ENCODE data around the gene GMDS.

Gene GMDS

GRCh38 chr6:1890071-1890470, 355.3 kb downstream of the GMDS start:
- H3K4me3 ChIP-seq (ENCODE audit: control insufficient read depth in 1 of 7, extremely low read depth in 1 of 7, insufficient read depth in 4 of 7, low read depth in 2 of 7, low read length in 6 of 7): no peak overlapping the region
- ChIA-PET POLR2A (no interaction called here), CTCF (no interaction called here)
- 100% methylated on average over 4 of the region's 8 CpGs for WGBS (ENCODE audit: insufficient coverage)
- no peak for DNase-seq
- no peaks in the 10 kb centered on the region for H3K27me3 ChIP-seq (replicated peaks in 2 of 5; ENCODE audit: control insufficient read depth in 4 of 5, insufficient read depth in 5 of 5, low read length in 4 of 5)
- peaks cover 0 to 3% (median 0%) of the 10 kb centered on the region in 4 experiments for H3K36me3 ChIP-seq (ENCODE audit: control insufficient read depth in 4 of 4, insufficient read depth in 4 of 4, low read length in 3 of 4)
- H3K4me1 ChIP-seq (ENCODE audit: control extremely low read depth in 1 of 4, control insufficient read depth in 4 of 4, insufficient read depth in 4 of 4, low read length in 3 of 4): no peaks in the 10 kb centered on the region
- peaks cover 0 to 5% (median 2%) of the 10 kb centered on the region in 5 experiments for H3K9me3 ChIP-seq (ENCODE audit: control extremely low read depth in 1 of 5, control insufficient read depth in 4 of 5, insufficient read depth in 2 of 5, low read depth in 1 of 5, low read length in 4 of 5)
- no peak overlapping the region for H3K27ac ChIP-seq (ENCODE audit: insufficient read depth in 1 of 2, low read depth in 1 of 2, low read length in 2 of 2, poor library complexity in 1 of 2, severe bottlenecking in 2 of 2)

GRCh38 chr6:1885576-1886011, 359.8 kb downstream of the GMDS start:
- no peak overlapping the region for H3K4me3 ChIP-seq (ENCODE audit: control insufficient read depth in 1 of 7, extremely low read depth in 1 of 7, insufficient read depth in 4 of 7, low read depth in 2 of 7, low read length in 6 of 7)
- DNase-seq: no peak
- WGBS (ENCODE audit: insufficient coverage): 98% methylated on average over 12 of the region's 12 CpGs

GRCh38 chr6:1884313-1884712, 361.1 kb downstream of the GMDS start:
- Histone ChIP-seq H3K27me3 (replicated peaks in 2 of 5; ENCODE audit: control insufficient read depth in 4 of 5, insufficient read depth in 5 of 5, low read length in 4 of 5) (no peaks in the 10 kb centered on the region), H3K27ac (ENCODE audit: insufficient read depth in 1 of 2, low read depth in 1 of 2, low read length in 2 of 2, poor library complexity in 1 of 2, severe bottlenecking in 2 of 2) (no peak overlapping the region), H3K9me3 (ENCODE audit: control extremely low read depth in 1 of 5, control insufficient read depth in 4 of 5, insufficient read depth in 2 of 5, low read depth in 1 of 5, low read length in 4 of 5) (no peaks in the 10 kb centered on the region), H3K36me3 (ENCODE audit: control insufficient read depth in 4 of 4, insufficient read depth in 4 of 4, low read length in 3 of 4) (no peaks in the 10 kb centered on the region), H3K4me1 (ENCODE audit: control extremely low read depth in 1 of 4, control insufficient read depth in 4 of 4, insufficient read depth in 4 of 4, low read length in 3 of 4) (no peaks in the 10 kb centered on the region), H3K4me3 (ENCODE audit: control insufficient read depth in 1 of 7, extremely low read depth in 1 of 7, insufficient read depth in 4 of 7, low read depth in 2 of 7, low read length in 6 of 7) (no peak overlapping the region)
- POLR2A ChIA-PET: interaction anchor here (0.6 kb wide), 1 partner anchor 91 kb away, joined by 4 read pairs; no protein-coding TSS in a partner anchor
- 100% methylated on average over 2 of the region's 2 CpGs for WGBS (ENCODE audit: insufficient coverage)
- DNase-seq: no peak
- CTCF ChIA-PET: no interaction called here

More at GRCh38 chr6:1885576-1886011, 359.8 kb downstream of the GMDS start:
- Histone ChIP-seq H3K27ac (ENCODE audit: insufficient read depth in 1 of 2, low read depth in 1 of 2, low read length in 2 of 2, poor library complexity in 1 of 2, severe bottlenecking in 2 of 2) (no peak overlapping the region), H3K36me3 (ENCODE audit: control insufficient read depth in 4 of 4, insufficient read depth in 4 of 4, low read length in 3 of 4) (peaks cover 0 to 3% (median 0%) of the 10 kb centered on the region in 4 experiments), H3K9me3 (ENCODE audit: control extremely low read depth in 1 of 5, control insufficient read depth in 4 of 5, insufficient read depth in 2 of 5, low read depth in 1 of 5, low read length in 4 of 5) (peaks cover 0 to 5% (median 2%) of the 10 kb centered on the region in 5 experiments), H3K27me3 (replicated peaks in 2 of 5; ENCODE audit: control insufficient read depth in 4 of 5, insufficient read depth in 5 of 5, low read length in 4 of 5) (no peaks in the 10 kb centered on the region), H3K4me1 (ENCODE audit: control extremely low read depth in 1 of 4, control insufficient read depth in 4 of 4, insufficient read depth in 4 of 4, low read length in 3 of 4) (no peaks in the 10 kb centered on the region)
- CTCF ChIA-PET: no interaction called here
- POLR2A ChIA-PET: no interaction called here

DNA sequence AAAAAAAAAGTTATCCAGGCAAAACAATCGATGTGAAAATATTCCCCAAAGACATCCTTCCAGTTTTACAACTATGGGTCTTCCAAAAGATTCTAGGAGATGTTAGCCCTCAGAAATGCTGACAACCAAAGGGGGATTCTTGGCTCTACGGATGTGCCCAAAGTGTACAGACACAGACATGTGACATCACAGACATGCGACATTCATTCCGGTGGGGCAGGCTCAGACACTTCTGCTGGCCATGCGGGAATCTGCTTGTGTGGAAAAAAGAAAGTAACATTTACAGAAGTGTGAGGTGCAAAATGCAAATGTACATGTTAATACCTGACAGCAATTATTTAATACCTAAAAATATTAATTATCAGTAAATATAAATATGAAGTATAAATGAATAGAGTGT, 367.1 kb downstream of the GMDS start:
- POLR2A ChIA-PET: no interaction called here
- H3K4me3 ChIP-seq (ENCODE audit: control insufficient read depth in 1 of 7, extremely low read depth in 1 of 7, insufficient read depth in 4 of 7, low read depth in 2 of 7, low read length in 6 of 7): no peak overlapping the region
- H3K9me3 ChIP-seq (ENCODE audit: control extremely low read depth in 1 of 5, control insufficient read depth in 4 of 5, insufficient read depth in 2 of 5, low read depth in 1 of 5, low read length in 4 of 5): no peaks in the 10 kb centered on the region
- CTCF ChIA-PET: no interaction called here
- no peak for DNase-seq
- H3K27me3 ChIP-seq (replicated peaks in 2 of 5; ENCODE audit: control insufficient read depth in 4 of 5, insufficient read depth in 5 of 5, low read length in 4 of 5): no peaks in the 10 kb centered on the region
- 100% methylated on average over 1 of the region's 5 CpGs for WGBS (ENCODE audit: insufficient coverage)
- H3K4me1 ChIP-seq (ENCODE audit: control extremely low read depth in 1 of 4, control insufficient read depth in 4 of 4, insufficient read depth in 4 of 4, low read length in 3 of 4): no peaks in the 10 kb centered on the region
- H3K27ac ChIP-seq (ENCODE audit: insufficient read depth in 1 of 2, low read depth in 1 of 2, low read length in 2 of 2, poor library complexity in 1 of 2, severe bottlenecking in 2 of 2): no peak overlapping the region
- no peaks in the 10 kb centered on the region for H3K36me3 ChIP-seq (ENCODE audit: control insufficient read depth in 4 of 4, insufficient read depth in 4 of 4, low read length in 3 of 4)

DNA sequence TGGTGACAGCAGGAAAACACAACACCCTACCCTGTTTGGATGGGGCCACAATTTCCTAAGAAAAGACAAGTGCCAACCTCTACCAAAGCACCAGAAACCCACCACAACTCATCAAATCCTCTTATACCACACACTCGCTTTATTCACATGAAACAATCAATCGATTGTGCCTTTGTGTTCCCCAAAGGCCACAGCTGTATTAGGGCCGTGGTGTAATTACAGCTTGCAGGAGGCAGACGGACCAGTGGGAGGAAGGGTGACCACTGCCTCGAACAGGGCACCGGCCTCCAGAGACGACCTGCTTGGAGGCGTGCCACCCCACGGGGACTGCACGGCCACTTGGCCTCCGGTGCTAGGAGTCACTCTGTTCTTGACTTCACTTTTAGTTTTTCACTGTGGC, 371.6 kb downstream of the GMDS start:
- no peak overlapping the region for H3K4me3 ChIP-seq (ENCODE audit: control insufficient read depth in 1 of 7, extremely low read depth in 1 of 7, insufficient read depth in 4 of 7, low read depth in 2 of 7, low read length in 6 of 7)
- H3K27ac ChIP-seq (ENCODE audit: insufficient read depth in 1 of 2, low read depth in 1 of 2, low read length in 2 of 2, poor library complexity in 1 of 2, severe bottlenecking in 2 of 2): no peak overlapping the region
- no peaks in the 10 kb centered on the region for H3K36me3 ChIP-seq (ENCODE audit: control insufficient read depth in 4 of 4, insufficient read depth in 4 of 4, low read length in 3 of 4)
- H3K4me1 ChIP-seq (ENCODE audit: control extremely low read depth in 1 of 4, control insufficient read depth in 4 of 4, insufficient read depth in 4 of 4, low read length in 3 of 4): no peaks in the 10 kb centered on the region
- no peaks in the 10 kb centered on the region for H3K9me3 ChIP-seq (ENCODE audit: control extremely low read depth in 1 of 5, control insufficient read depth in 4 of 5, insufficient read depth in 2 of 5, low read depth in 1 of 5, low read length in 4 of 5)
- WGBS (ENCODE audit: insufficient coverage): 93% methylated on average over 11 of the region's 11 CpGs
- ChIA-PET POLR2A (no interaction called here), CTCF (no interaction called here)
- no peaks in the 10 kb centered on the region for H3K27me3 ChIP-seq (replicated peaks in 2 of 5; ENCODE audit: control insufficient read depth in 4 of 5, insufficient read depth in 5 of 5, low read length in 4 of 5)
- DNase-seq: no peak

GRCh38 chr6:1872649-1873131, 372.7 kb downstream of the GMDS start:
- H3K36me3 ChIP-seq (ENCODE audit: control insufficient read depth in 4 of 4, insufficient read depth in 4 of 4, low read length in 3 of 4): no peaks in the 10 kb centered on the region
- no peak for DNase-seq
- H3K27me3 ChIP-seq (replicated peaks in 2 of 5; ENCODE audit: control insufficient read depth in 4 of 5, insufficient read depth in 5 of 5, low read length in 4 of 5): no peaks in the 10 kb centered on the region
- WGBS (ENCODE audit: insufficient coverage): 97% methylated on average over 10 of the region's 11 CpGs
- no peak overlapping the region for H3K27ac ChIP-seq (ENCODE audit: insufficient read depth in 1 of 2, low read depth in 1 of 2, low read length in 2 of 2, poor library complexity in 1 of 2, severe bottlenecking in 2 of 2)
- H3K9me3 ChIP-seq (ENCODE audit: control extremely low read depth in 1 of 5, control insufficient read depth in 4 of 5, insufficient read depth in 2 of 5, low read depth in 1 of 5, low read length in 4 of 5): no peaks in the 10 kb centered on the region
- H3K4me1 ChIP-seq (ENCODE audit: control extremely low read depth in 1 of 4, control insufficient read depth in 4 of 4, insufficient read depth in 4 of 4, low read length in 3 of 4): no peaks in the 10 kb centered on the region
- ChIA-PET CTCF (interaction anchor here (1.1 to 1.3 kb wide), 2 partner anchors 10 to 26 kb away, joined by 3 read pairs; no protein-coding TSS in a partner anchor), POLR2A (no interaction called here)
- no peak overlapping the region for H3K4me3 ChIP-seq (ENCODE audit: control insufficient read depth in 1 of 7, extremely low read depth in 1 of 7, insufficient read depth in 4 of 7, low read depth in 2 of 7, low read length in 6 of 7)

DNA sequence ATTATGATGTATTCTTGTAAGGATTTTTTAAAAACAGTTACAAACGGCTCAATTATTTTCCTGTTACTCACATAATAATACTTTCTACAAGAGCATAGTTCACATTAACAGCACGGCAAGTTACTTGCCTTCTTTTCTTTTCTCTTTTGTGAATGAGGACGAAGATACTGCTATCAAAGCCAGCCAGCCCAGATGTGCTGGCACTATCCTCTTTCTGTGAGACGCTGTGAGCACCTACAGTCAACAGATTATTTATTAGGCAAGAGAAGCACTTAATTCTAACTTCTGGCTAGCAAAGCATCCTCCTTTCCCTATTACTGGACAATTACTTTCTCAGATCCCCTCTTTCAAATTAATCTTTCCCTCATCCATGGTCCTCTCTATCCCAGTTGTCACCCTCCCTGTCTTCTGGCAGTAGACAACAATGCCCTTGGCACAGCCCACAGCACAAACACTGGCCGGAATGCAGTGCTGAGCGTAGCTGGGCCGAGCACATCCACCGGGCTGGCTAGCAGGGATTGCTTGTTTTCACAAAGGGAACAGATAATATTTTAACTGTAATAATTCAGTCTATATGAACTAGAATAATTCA, 373.6 kb downstream of the GMDS start:
- Histone ChIP-seq H3K4me3 (ENCODE audit: control insufficient read depth in 1 of 7, extremely low read depth in 1 of 7, insufficient read depth in 4 of 7, low read depth in 2 of 7, low read length in 6 of 7) (no peak overlapping the region), H3K36me3 (ENCODE audit: control insufficient read depth in 4 of 4, insufficient read depth in 4 of 4, low read length in 3 of 4) (no peaks in the 10 kb centered on the region), H3K9me3 (ENCODE audit: control extremely low read depth in 1 of 5, control insufficient read depth in 4 of 5, insufficient read depth in 2 of 5, low read depth in 1 of 5, low read length in 4 of 5) (no peaks in the 10 kb centered on the region), H3K27me3 (replicated peaks in 2 of 5; ENCODE audit: control insufficient read depth in 4 of 5, insufficient read depth in 5 of 5, low read length in 4 of 5) (no peaks in the 10 kb centered on the region), H3K27ac (ENCODE audit: insufficient read depth in 1 of 2, low read depth in 1 of 2, low read length in 2 of 2, poor library complexity in 1 of 2, severe bottlenecking in 2 of 2) (no peak overlapping the region), H3K4me1 (ENCODE audit: control extremely low read depth in 1 of 4, control insufficient read depth in 4 of 4, insufficient read depth in 4 of 4, low read length in 3 of 4) (no peaks in the 10 kb centered on the region)
- CTCF ChIA-PET: interaction anchor here (1.3 kb wide), 1 partner anchor 11 kb away, joined by 3 read pairs; no protein-coding TSS in a partner anchor
- POLR2A ChIA-PET: no interaction called here
- no peak for DNase-seq
- WGBS (ENCODE audit: insufficient coverage): 95% methylated on average over 4 of the region's 8 CpGs

Measured in common myeloid progenitor, CD34-positive (primary cell).